SU-DHL-6 (cell line): ENCODE measurements around the gene GLE1.
"Not testable (repeated sequence)": the region's sequence is repeated elsewhere in the genome, so short reads cannot be mapped to it uniquely, and the experiment has no call there.

Experiments used
- H2AFZ ChIP-seq: fragments of 200-600 bp; sonication (generic); 2 replicates; pipeline ENCODE4 v1.6.1; 2014; ENCODE audit warnings: low read depth, mild to moderate bottlenecking, moderate library complexity, mixed read lengths, antibody characterized with exemption, low read length; ENCODE audit not compliant: severe bottlenecking
- H3F3A ChIP-seq: fragments of 200-600 bp; shearing (Covaris generic); 2 replicates; pipeline ENCODE4 v1.6.0; 2016; ENCODE audit warnings: antibody characterized with exemption, mild to moderate bottlenecking; ENCODE audit not compliant: insufficient read depth
- H3K27ac ChIP-seq: fragments of 200-600 bp; sonication (generic); 2 replicates; pipeline ENCODE4 v1.5.1; 2016; ENCODE audit warnings: low read depth, mild to moderate bottlenecking, low read length, moderate library complexity, mixed read lengths
- H3K27me3 ChIP-seq: fragments of 200-600 bp; sonication (generic), shearing (Covaris generic); 2 replicates; pipeline ENCODE4 v1.6.0; 2014; ENCODE audit warnings: mild to moderate bottlenecking, low read length
- H3K36me3 ChIP-seq: fragments of 200-600 bp; sonication (generic); 2 replicates; pipeline ENCODE4 v1.6.1; 2014; ENCODE audit warnings: mild to moderate bottlenecking, low read length, mixed read lengths
- H3K4me2 ChIP-seq: fragments of 300-600, 200-600 bp; shearing (Covaris generic), sonication (generic); 2 replicates; pipeline ENCODE4 v1.6.0; 2014; ENCODE audit warnings: low read length, low read depth, mild to moderate bottlenecking; ENCODE audit not compliant: poor library complexity, severe bottlenecking
- H3K4me3 ChIP-seq: fragments of 200-600 bp; sonication (generic); 2 replicates; pipeline ENCODE4 v1.5.1; 2014; ENCODE audit warnings: antibody characterized with exemption, low read length, mild to moderate bottlenecking, mixed read lengths; ENCODE audit not compliant: insufficient read depth, poor library complexity, severe bottlenecking
- H3K79me2 ChIP-seq: fragments of 200-600 bp; sonication (generic); 2 replicates; pipeline ENCODE4 v1.6.1; 2014; ENCODE audit warnings: mild to moderate bottlenecking, low read length, moderate library complexity; ENCODE audit not compliant: insufficient read depth
- H3K9ac ChIP-seq: fragments of 200-600 bp; sonication (generic); 2 replicates; pipeline ENCODE4 v1.7.0; 2014; ENCODE audit warnings: mild to moderate bottlenecking, low read length
- H3K9me2 ChIP-seq: fragments of 200-600 bp; sonication (generic); replicated peaks from 2 replicates; pipeline ENCODE4 v1.6.1; 2014; ENCODE audit warnings: low read length; ENCODE audit not compliant: insufficient read depth
- H3K9me3 ChIP-seq: fragments of 200-600 bp; sonication (generic); 2 replicates; pipeline ENCODE4 v1.6.1; 2014; ENCODE audit warnings: low read length, mixed read lengths; ENCODE audit not compliant: insufficient read depth
- H4K20me1 ChIP-seq: fragments of 200-600 bp; sonication (generic); 2 replicates; pipeline ENCODE4 v1.6.1; 2014; ENCODE audit warnings: low read depth, mild to moderate bottlenecking, antibody characterized with exemption, low read length, moderate library complexity, mixed read lengths
- CTCF ChIP-seq: fragments of 200-600 bp; sonication (generic); IDR thresholded peaks from one replicate; pipeline ENCODE4 v1.5.1; 2017; ENCODE audit warnings: antibody characterized with exemption, mild to moderate bottlenecking, low read length, moderate library complexity; ENCODE audit not compliant: insufficient read depth, poor library complexity, severe bottlenecking
- EZH2phosphoT487 ChIP-seq: fragments of 200-600 bp; sonication (generic), shearing (Covaris generic); conservative IDR thresholded peaks from 2 replicates; pipeline ENCODE4 v1.6.1; 2018; ENCODE audit warnings: mild to moderate bottlenecking, antibody characterized with exemption, low read length, moderate library complexity, mixed read lengths

Gene GLE1

DNA sequence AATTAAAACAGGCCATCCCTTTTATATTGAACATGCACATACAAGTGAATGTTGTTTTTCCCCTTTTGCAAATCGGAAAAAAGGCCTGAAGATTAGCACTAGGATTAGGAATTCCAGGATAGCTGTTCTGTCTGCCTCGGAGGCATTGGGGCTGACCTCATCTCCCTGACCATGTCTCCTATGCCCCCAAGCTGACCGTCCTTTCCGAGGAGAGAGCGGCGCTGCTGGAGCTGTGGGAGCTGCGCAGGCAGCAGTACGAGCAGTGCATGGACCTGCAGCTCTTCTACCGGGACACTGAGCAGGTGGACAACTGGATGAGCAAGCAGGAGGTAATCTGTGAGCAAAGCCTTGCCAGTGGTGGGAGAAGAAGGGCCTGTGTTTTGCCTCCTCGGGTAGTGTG lies 76.2 kb downstream of the GLE1 start:
- H3K9me3 ChIP-seq = no peaks in the 10 kb centered on the region
- H3K27me3 ChIP-seq = no peaks in the 10 kb centered on the region
- no peak for TF ChIP-seq CTCF
- H3K9me2 ChIP-seq = no peaks in the 10 kb centered on the region
- H3F3A ChIP-seq = 0 out of 2 replicates have a peak, but pooled peaks cover 9% of the 10 kb centered on the region
- peaks cover 62% of the 10 kb centered on the region; the same call in 1 of the 2 replicates for H3K36me3 ChIP-seq
- no peak overlapping the region for H3K27ac ChIP-seq
- no peak overlapping the region for H3K4me2 ChIP-seq
- no peak overlapping the region for H3K4me3 ChIP-seq
- H4K20me1 ChIP-seq = no peaks in the 10 kb centered on the region
- no peaks in the 10 kb centered on the region for H3K79me2 ChIP-seq
- H3K9ac ChIP-seq = no peak overlapping the region
- H2AFZ ChIP-seq = no peak overlapping the region

DNA sequence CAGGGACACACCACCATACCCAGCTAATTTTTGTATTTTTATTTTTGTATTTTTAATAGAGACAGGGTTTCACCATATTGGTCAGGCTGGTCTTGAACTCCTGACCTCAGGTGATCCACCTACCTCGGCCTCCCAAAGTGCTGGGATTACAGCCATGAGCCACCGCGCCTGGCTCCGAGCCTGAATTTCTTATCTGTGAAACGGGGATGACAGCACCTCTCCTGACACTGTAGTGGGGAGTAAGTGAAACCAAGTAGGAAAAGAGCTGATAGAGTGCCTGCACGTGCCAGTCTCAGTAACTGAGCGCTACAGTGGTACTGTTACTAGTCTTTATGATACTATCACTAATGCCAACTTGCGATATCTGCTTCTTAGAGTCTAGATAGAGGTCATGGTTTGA lies 80.6 kb downstream of the GLE1 start:
- H3F3A ChIP-seq, H3K9me3 ChIP-seq, H3K4me3 ChIP-seq, H4K20me1 ChIP-seq, H3K4me2 ChIP-seq, H3K9me2 ChIP-seq, H3K79me2 ChIP-seq, H3K9ac ChIP-seq, H2AFZ ChIP-seq, H3K27ac ChIP-seq, H3K27me3 ChIP-seq: not testable (repeated sequence)
- H3K36me3 ChIP-seq = peaks cover 52% of the 10 kb centered on the region; the same call in 1 of the 2 replicates

DNA sequence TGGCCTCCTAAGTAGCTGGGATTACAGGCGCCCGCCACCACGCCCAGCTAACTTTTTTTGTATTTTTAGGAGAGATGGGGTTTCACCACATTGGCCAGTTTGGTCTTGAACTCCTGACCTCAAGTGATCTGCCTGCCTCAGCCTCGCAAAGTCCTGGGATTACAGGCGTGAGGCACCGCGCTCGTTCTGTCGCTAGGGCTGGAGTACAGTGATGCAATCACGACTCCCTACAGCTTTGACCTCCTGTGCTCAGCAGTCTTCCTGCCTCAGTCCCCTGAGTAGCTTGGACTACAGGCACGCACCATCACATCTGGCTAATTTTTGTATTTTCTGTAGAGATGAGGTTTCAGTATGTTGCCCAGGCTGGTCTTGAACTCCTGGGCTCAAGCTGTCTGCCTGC lies 82.4 kb downstream of the GLE1 start:
- H3K9ac ChIP-seq, H3K9me2 ChIP-seq, H3K4me3 ChIP-seq, H3K9me3 ChIP-seq, H3K4me2 ChIP-seq, H3K79me2 ChIP-seq, H3K27me3 ChIP-seq, H2AFZ ChIP-seq, H3F3A ChIP-seq, H3K27ac ChIP-seq, H4K20me1 ChIP-seq: not testable (repeated sequence)
- peaks cover 43% of the 10 kb centered on the region; the same call in 1 of the 2 replicates for H3K36me3 ChIP-seq

DNA sequence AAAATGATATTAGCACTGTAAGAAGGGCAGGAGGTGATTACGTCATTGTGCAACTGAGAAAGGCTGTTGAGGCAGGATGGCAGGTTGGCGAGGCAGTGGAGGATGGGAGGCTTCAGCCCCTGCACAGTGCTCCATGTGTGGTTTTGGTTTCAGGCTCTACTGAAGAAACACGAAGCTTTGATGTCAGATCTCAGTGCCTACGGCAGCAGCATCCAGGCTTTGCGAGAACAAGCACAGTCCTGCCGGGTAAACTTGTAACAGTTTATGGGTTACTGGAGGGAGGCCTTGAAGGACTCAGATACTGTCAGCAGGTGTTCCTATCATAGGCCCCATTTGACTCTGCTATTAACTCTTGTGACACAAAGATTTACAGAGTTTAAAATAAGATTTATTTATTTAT lies 82.9 kb downstream of the GLE1 start:
- no peak for TF ChIP-seq CTCF
- TF ChIP-seq EZH2phosphoT487 = no peak
- no peak overlapping the region for H3K4me2 ChIP-seq
- no peaks in the 10 kb centered on the region for H3K79me2 ChIP-seq
- H3K9me3 ChIP-seq = no peaks in the 10 kb centered on the region
- H3K36me3 ChIP-seq = peaks cover 38% of the 10 kb centered on the region; the same call in 1 of the 2 replicates
- H3F3A ChIP-seq = no peaks in the 10 kb centered on the region
- no peaks in the 10 kb centered on the region for H3K27me3 ChIP-seq
- no peaks in the 10 kb centered on the region for H4K20me1 ChIP-seq
- H2AFZ ChIP-seq = no peak overlapping the region
- H3K4me3 ChIP-seq = no peak overlapping the region
- H3K9me2 ChIP-seq = no peaks in the 10 kb centered on the region
- no peak overlapping the region for H3K27ac ChIP-seq
- H3K9ac ChIP-seq = no peak overlapping the region
